ENCODE measurements around the gene SLC4A1.

DNA sequence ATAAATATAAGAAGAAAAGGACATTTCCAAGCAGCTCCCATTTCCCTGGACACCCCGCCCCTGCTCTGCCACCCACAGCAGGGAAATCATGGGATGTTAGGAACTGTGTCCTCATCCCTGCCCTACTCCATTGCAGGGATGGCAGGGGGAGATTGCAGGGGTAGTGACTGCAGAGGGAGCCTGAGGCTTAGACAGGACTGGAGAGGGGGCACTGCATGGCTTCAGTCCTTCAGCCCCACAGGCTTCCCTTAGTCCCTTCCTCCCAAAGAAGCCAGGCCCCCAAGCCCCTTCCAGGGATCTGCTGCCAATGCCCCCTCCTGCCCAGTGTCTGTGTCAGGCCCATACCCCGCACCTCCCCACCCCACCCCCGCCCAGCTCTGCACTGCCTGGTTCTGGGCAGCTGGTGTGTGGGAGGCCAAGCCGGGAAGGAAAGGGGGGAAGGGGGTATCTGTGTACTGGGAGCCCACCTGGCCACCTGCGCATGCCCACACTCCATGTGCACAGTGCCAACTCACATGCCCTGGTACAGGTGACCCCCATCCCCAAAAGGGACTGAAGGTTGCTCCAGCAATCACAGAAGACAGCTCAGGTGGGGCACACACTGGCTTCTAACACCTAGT, 43.7 kb upstream of the SLC4A1 start:
- no peak for TF ChIP-seq GABPA (IDR thresholded peaks at IDR 0.05 in 1 of 2, conservative IDR thresholded peaks at IDR 0.05 in 1 of 2)
- no peak for TF ChIP-seq MAX (IDR thresholded peaks at IDR 0.05)
- TF ChIP-seq ZBTB33 (IDR thresholded peaks at IDR 0.05): no peak
- no peak for TF ChIP-seq TAF1 (conservative IDR thresholded peaks at IDR 0.05)
- no peak for TF ChIP-seq CTCF (IDR thresholded peaks at IDR 0.05; ENCODE audit: low read depth, low read length, missing input control)
- TF ChIP-seq ATF3 (IDR thresholded peaks at IDR 0.05): no peak
- TF ChIP-seq EGR1 (IDR thresholded peaks at IDR 0.05; ENCODE audit: low read depth in 2 of 2): no peak
- TF ChIP-seq SP1 (IDR thresholded peaks at IDR 0.05): no peak
- no peak for TF ChIP-seq RAD21 (IDR thresholded peaks at IDR 0.05)

Data from liver (tissue), 3 donors.